22Rv1 (cell line): ENCODE results near the gene PCIF1.
A peak's percentile ranks its signal among the peaks of the same experiment; 100 is the strongest.

Source experiments
- H3K27ac ChIP-seq: fragments of 450-650 bp; 2 replicates; pipeline ENCODE4 v1.5.1; 2017
- CTCF ChIP-seq: fragments of 450-650 bp; IDR thresholded peaks from 2 replicates; pipeline ENCODE4 v1.5.1; 2017; ENCODE audit warnings: mild to moderate bottlenecking
- ZFX ChIP-seq: fragments of 450-650 bp; IDR thresholded peaks from 2 replicates; pipeline ENCODE4 v1.6.1; 2017; ENCODE audit warnings: antibody characterized with exemption, borderline replicate concordance

PCIF1 gene

GRCh38 chr20:45934586-45935415, at the start of gene PCIF1:
PCIF1 (plus strand) TSS chr20:45934683; CDS start chr20:45939000, 4,317 bp downstream.
- peak within 1 kb of the TSS; percentile 98 for H3K27ac ChIP-seq
- TF ChIP-seq CTCF, result no peak

DNA sequence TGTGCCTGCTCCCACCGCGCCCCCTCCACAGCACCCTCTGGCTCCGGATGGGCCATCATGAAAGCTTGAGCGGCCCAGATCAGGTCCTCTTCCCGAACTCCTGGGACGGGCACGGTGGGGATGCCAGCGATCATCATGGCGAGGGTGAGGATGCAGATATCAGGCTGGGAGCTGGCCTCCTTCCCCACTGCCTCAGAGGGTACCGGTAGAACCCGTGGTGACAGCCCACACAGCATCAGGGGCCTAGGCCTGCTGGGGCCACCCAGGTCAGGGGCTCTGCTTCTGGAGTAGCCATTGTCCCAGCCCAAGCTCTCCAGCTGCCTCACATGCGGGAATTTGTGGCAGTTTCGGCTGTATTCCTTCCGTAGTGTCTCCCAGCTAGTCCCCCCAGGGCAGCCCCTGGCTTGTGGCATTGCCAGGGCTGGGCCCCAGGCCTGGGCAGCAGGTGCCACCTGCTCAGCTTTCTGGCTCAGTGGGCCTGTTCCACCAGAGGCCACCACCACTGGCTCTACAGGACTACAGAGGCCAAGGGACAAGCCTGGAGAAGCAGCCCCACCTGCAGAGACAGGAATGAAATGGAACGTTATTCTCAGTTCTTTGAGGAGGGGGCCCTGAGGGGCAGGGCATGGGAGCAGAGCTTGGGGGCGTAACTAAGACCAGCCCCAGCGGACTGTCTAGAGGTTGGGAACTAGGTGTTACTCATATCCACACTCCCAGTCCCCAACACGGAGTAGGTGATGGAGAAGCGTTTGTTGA, 47.7 kb upstream of the PCIF1 start:
- H3K27ac ChIP-seq, result no peak overlapping the region
- no peak for TF ChIP-seq CTCF
- no peak for TF ChIP-seq ZFX

DNA sequence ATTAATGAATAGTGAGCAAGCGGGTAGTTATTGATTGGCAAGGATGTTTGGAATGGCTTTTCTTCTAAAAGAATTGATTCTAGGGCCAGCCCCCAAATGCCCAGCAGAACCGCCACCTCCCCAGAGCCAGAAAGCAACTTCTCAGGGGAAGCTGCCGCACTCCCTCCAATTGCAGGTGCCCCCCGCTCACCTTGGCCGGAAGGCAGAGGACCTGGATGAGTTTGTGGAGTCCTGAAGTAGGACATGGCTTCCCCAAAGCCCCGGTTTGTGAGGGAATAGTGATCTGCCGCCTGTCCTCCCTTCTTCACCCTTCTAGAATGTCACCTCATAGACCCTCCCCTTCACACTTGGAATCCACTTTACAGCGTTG, 47.2 kb upstream of the PCIF1 start, which contains the start of gene SPATA25:
TSS of gene SPATA25 (minus strand) at position 277 of the 370 bp plus-strand sequence. CDS start at position 245, 32 bp downstream.
- no peak for TF ChIP-seq ZFX
- TF ChIP-seq CTCF, result no peak
- H3K27ac ChIP-seq, result no peak within 1 kb of the TSS

DNA sequence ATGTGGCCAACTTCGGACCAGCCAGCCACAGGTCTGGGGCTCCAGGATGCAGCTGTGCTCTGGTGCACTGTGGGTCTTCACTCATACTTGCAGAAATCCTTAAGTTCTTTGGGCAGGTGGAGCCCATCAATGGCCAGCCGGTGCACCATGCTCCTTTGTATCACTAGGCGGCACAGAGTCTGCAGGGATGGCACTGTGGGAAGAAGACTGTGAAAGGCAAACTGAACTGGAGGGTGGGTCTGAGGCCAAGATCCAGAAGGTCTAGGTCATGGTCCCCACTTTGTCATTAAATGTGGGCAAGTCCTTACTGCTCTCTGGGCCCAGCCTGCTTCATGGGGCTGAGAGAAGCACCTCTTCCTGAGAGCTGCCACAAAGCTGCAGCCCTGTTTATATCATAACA, 45.8 kb upstream of the PCIF1 start:
- TF ChIP-seq ZFX (no peak), CTCF (no peak)
- no peak overlapping the region for H3K27ac ChIP-seq

GRCh38 chr20:45890077-45890984, 44.2 kb upstream of the PCIF1 start:
- H3K27ac ChIP-seq, result peak overlapping the region; percentile 62
- no peak for TF ChIP-seq ZFX
- TF ChIP-seq CTCF, result peak; percentile 46

- TF ChIP-seq ZFX, result no peak
- H3K27ac ChIP-seq, result peak within 1 kb of the TSS; percentile 62
These were observed 43.2 kb upstream of the PCIF1 start, which contains the start of the genes CTSA and NEURL2 for GRCh38 chr20:45890985-45891983. CTSA (plus strand) TSS chr20:45891335; CDS start chr20:45891569, 234 bp downstream. NEURL2 (minus strand) TSS chr20:45891208; CDS start chr20:45890991, 217 bp downstream.
